Trophoblast cell (in vitro differentiated cells and primary cell): ENCODE data around the gene FLG.
"Not testable (repeated sequence)": the region's sequence is repeated elsewhere in the genome, so short reads cannot be mapped to it uniquely, and the experiment has no call there.

ENCODE experiments used
- DNase-seq, 2 donors: peaks; one replicate each; pipeline ENCODE4 v3.0.0-alpha.2; 2016
- H2AFZ ChIP-seq: 2 replicates; pipeline ENCODE4 v1.6.1; 2013; ENCODE audit warnings: low read length, moderate library complexity, mild to moderate bottlenecking; ENCODE audit not compliant: insufficient read depth, poor library complexity
- H2AK5ac ChIP-seq: 2 replicates; pipeline ENCODE4 v1.6.1; 2013; ENCODE audit warnings: mild to moderate bottlenecking, low read length
- H2BK120ac ChIP-seq: 2 replicates; pipeline ENCODE4 v1.6.1; 2013; ENCODE audit warnings: low read length, mild to moderate bottlenecking, moderate library complexity; ENCODE audit not compliant: insufficient read depth, poor library complexity
- H2BK12ac ChIP-seq: 2 replicates; pipeline ENCODE4 v1.6.1; 2013; ENCODE audit warnings: mild to moderate bottlenecking, low read length, moderate library complexity
- H2BK5ac ChIP-seq: 2 replicates; pipeline ENCODE4 v1.6.1; 2013; ENCODE audit warnings: low read length, low read depth, moderate library complexity, mild to moderate bottlenecking; ENCODE audit not compliant: poor library complexity
- H3K14ac ChIP-seq: 2 replicates; pipeline ENCODE4 v1.6.1; 2013; ENCODE audit warnings: mild to moderate bottlenecking, low read length
- H3K18ac ChIP-seq: 2 replicates; pipeline ENCODE4 v1.6.1; 2013; ENCODE audit warnings: mild to moderate bottlenecking, low read length
- H3K23ac ChIP-seq: 2 replicates; pipeline ENCODE4 v1.6.1; 2013; ENCODE audit warnings: low read length
- H3K27ac ChIP-seq: 2 replicates; pipeline ENCODE4 v1.5.1; 2013; ENCODE audit warnings: low read depth, mild to moderate bottlenecking, inconsistent platforms, low read length, moderate library complexity
- H3K27me3 ChIP-seq: 2 replicates; pipeline ENCODE4 v1.6.1; 2013; ENCODE audit warnings: inconsistent platforms, mild to moderate bottlenecking, low read length, moderate library complexity; ENCODE audit not compliant: insufficient read depth
- H3K36me3 ChIP-seq, 2 experiments: 1 replicate in 1 of 2; 2 replicates in 1 of 2; pipeline ENCODE4 v1.6.1; 2013; ENCODE audit warnings: low read length in 2 of 2, mild to moderate bottlenecking in 2 of 2, moderate library complexity in 1 of 2; ENCODE audit not compliant: insufficient read depth in 2 of 2, control insufficient read depth in 1 of 2
- H3K4ac ChIP-seq: 2 replicates; pipeline ENCODE4 v1.6.1; 2013; ENCODE audit warnings: low read depth, mild to moderate bottlenecking, low read length, moderate library complexity
- H3K4me1 ChIP-seq, 2 experiments: 1 replicate in 1 of 2; 2 replicates in 1 of 2; pipeline ENCODE4 v1.6.1; 2013; ENCODE audit warnings: low read length in 2 of 2, mild to moderate bottlenecking in 2 of 2, moderate library complexity in 1 of 2; ENCODE audit not compliant: insufficient read depth in 2 of 2, control insufficient read depth in 1 of 2
- H3K4me2 ChIP-seq: 2 replicates; pipeline ENCODE4 v1.6.1; 2013; ENCODE audit warnings: inconsistent platforms, mild to moderate bottlenecking, low read length, moderate library complexity
- H3K4me3 ChIP-seq: 2 replicates; pipeline ENCODE4 v1.5.1; 2013; ENCODE audit warnings: mild to moderate bottlenecking, low read depth, low read length, inconsistent platforms
- H3K79me1 ChIP-seq: one replicate; pipeline ENCODE4 v1.6.1; 2013; ENCODE audit warnings: low read length
- H3K79me2 ChIP-seq: 2 replicates; pipeline ENCODE4 v1.6.1; 2013; ENCODE audit warnings: low read length, mild to moderate bottlenecking; ENCODE audit not compliant: control insufficient read depth, insufficient read depth, poor library complexity
- H3K9ac ChIP-seq: 2 replicates; pipeline ENCODE4 v1.6.1; 2013; ENCODE audit warnings: mild to moderate bottlenecking, low read length
- H3K9me3 ChIP-seq: 2 replicates; pipeline ENCODE4 v1.6.1; 2013; ENCODE audit warnings: low read depth, mild to moderate bottlenecking, control low read depth, inconsistent platforms, low read length; ENCODE audit not compliant: insufficient read depth
- H4K12ac ChIP-seq: 2 replicates; pipeline ENCODE4 v1.6.1; 2013; ENCODE audit warnings: low read depth, mild to moderate bottlenecking, low read length, moderate library complexity
- H4K8ac ChIP-seq: 2 replicates; pipeline ENCODE4 v1.6.1; 2013; ENCODE audit warnings: low read depth, mild to moderate bottlenecking, low read length, moderate library complexity
- H4K91ac ChIP-seq: one replicate; pipeline ENCODE4 v1.6.1; 2013; ENCODE audit warnings: low read depth, mild to moderate bottlenecking, low read length, moderate library complexity
- WGBS: extraction: QIAGEN DNeasy Blood & Tissue Kit; methylation state at CpG from one replicate; pipeline ENCODE4 v1.1.7; 2013; ENCODE audit warnings: missing lambda C conversion rate; ENCODE audit not compliant: insufficient read length, insufficient coverage; ENCODE audit errors: extremely low coverage; 5-methylcytosine and 5-hydroxymethylcytosine counted together

The FLG gene

DNA sequence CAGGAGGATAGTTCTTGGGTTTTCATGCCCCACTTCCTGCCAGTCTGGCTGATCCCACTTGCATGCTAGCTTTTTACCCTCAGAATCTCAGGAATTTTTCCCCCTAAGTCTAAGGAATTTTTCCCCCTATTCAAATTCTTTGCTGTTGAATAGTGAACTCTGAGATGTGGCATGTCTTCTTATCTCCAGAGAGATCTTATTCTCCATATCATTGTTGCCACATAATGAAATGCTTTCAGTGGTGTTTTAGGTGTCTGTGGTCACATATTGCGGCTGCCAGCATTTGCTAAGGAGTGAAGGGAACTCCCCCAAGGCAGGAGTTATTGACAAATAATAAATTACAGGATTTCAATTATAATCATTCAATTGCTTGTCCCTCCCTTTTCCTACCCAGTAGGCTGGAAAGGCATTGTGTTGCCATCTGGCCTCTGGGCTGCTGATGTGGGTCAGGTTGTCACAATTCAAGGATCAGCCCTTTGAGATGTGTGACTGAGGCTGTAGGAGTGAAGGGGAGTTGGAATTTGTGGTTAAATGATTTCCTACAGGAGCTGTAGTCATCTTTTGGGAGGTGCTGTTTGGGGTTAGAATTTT is 3.9 kb upstream of the FLG start:
- H3K9ac ChIP-seq = no peak overlapping the region

DNA sequence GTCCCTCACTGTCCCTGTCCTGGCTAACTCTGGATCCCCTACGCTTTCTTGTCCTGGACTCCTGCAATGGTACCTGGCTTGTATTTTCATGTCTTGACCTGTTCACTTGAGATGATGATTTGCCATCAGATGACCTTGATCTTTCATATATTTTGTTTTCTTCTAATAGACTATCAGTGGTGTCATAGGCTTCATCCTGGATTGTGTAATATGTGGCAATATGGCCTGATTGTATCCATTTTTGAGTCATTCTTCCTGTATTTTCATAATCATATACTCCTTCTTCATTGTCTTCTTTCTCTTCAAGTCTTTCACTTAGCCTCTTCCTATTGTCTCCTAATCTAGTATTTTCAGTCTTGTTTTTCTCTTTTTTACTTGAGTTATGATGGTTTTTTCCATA is 11.1 kb downstream of the FLG start:
- Histone ChIP-seq H2BK12ac (no peak overlapping the region), H2BK5ac (no peak overlapping the region), H3K18ac (no peak overlapping the region), H3K79me1 (no peaks in the 10 kb centered on the region), H3K4ac (no peak overlapping the region), H4K12ac (no peak overlapping the region), H3K27me3 (no peaks in the 10 kb centered on the region), H3K9ac (no peak overlapping the region), H3K4me1 (no peaks in the 10 kb centered on the region), H3K79me2 (no peaks in the 10 kb centered on the region), H3K27ac (no peak overlapping the region), H4K8ac (no peak overlapping the region), H3K9me3 (peaks cover 46% of the 10 kb centered on the region), H2BK120ac (no peak overlapping the region), H3K23ac (no peak overlapping the region), H3K14ac (no peak overlapping the region), H3K4me2 (no peak overlapping the region), H3K36me3 (no peaks in the 10 kb centered on the region), H4K91ac (no peak overlapping the region), H2AFZ (no peak overlapping the region), H2AK5ac (no peak overlapping the region), H3K4me3 (no peak overlapping the region)
- no peak for DNase-seq
- no CpG with 5 or more reads among the region's 1 CpG for WGBS

More for the DNA sequence above, 3.9 kb upstream of the FLG start:
- Histone ChIP-seq H4K8ac (no peak overlapping the region), H2BK120ac (no peak overlapping the region), H2BK12ac (no peak overlapping the region), H3K4me2 (no peak overlapping the region), H4K91ac (no peak overlapping the region), H3K4ac (no peak overlapping the region), H3K14ac (no peak overlapping the region), H3K79me1 (no peaks in the 10 kb centered on the region), H4K12ac (no peak overlapping the region), H3K27ac (no peak overlapping the region), H3K23ac (no peak overlapping the region), H3K9me3 (peaks cover 5% of the 10 kb centered on the region), H2AFZ (no peak overlapping the region), H3K18ac (no peak overlapping the region), H3K36me3 (no peaks in the 10 kb centered on the region), H3K4me3 (no peak overlapping the region), H3K79me2 (no peaks in the 10 kb centered on the region), H3K4me1 (no peaks in the 10 kb centered on the region), H3K27me3 (no peaks in the 10 kb centered on the region), H2AK5ac (no peak overlapping the region), H2BK5ac (no peak overlapping the region)
- DNase-seq = no peak
- no CpG with 5 or more reads among the region's 1 CpG for WGBS

DNA sequence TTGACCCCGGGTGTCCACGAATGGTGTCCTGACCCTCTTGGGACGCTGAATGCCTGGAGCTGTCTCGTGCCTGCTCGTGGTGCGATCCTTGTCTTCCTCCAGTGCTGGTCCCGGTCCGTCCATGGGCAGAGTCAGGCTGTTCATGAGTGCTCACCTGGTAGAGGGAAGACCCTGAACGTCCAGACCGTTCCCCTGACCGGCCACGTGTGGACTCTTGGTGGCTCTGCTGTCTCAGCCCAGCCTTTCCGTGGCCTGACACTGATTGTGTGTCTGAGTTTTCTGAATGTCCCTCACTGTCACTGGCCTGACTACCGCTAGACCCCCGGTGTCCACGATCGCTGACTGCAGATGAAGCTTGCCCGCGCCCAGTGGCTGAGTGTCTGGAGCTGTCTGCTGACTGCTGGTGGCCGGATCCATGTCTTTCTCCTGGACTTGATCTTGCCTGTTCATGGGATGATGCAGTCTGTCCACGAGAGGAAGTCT is 11.7 kb downstream of the FLG start:
- H3K4me3 ChIP-seq = no peak overlapping the region

DNA sequence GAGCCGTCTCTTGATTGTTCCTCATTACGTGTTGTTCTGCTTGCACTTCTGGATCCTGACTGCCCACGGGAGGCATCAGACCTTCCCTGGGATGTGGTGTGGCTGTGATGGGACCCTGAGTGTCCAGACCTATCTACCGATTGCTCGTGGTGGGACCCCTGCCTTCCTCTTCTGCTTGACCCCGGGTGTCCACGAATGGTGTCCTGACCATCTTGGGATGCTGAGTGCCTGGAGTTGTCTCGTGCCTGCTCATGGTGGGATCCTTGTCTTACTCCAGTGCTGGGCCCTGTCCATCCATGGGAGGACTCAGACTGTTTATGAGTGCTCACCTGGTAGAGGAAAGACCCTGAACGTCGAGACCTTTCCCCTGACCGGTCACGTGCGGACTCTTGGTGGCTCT is 12.9 kb downstream of the FLG start:
- H3K18ac ChIP-seq, H2BK5ac ChIP-seq, H4K12ac ChIP-seq, H3K36me3 ChIP-seq, H4K91ac ChIP-seq, H2BK12ac ChIP-seq, H3K4me1 ChIP-seq, H3K4ac ChIP-seq, H4K8ac ChIP-seq, DNase-seq, H3K23ac ChIP-seq, H2AFZ ChIP-seq, H3K14ac ChIP-seq, H3K4me3 ChIP-seq, H2AK5ac ChIP-seq, H3K79me2 ChIP-seq, H3K27ac ChIP-seq, H3K27me3 ChIP-seq, H3K79me1 ChIP-seq, H3K4me2 ChIP-seq, H2BK120ac ChIP-seq, H3K9ac ChIP-seq: not testable (repeated sequence)
- H3K9me3 ChIP-seq = peaks cover 61% of the 10 kb centered on the region
- WGBS = no CpG with 5 or more reads among the region's 13 CpGs

More for the DNA sequence above, 11.7 kb downstream of the FLG start:
- Histone ChIP-seq H2BK5ac (no peak overlapping the region), H2AFZ (no peak overlapping the region), H3K27me3 (no peaks in the 10 kb centered on the region), H3K4me1 (no peaks in the 10 kb centered on the region), H4K12ac (no peak overlapping the region), H3K9me3 (peaks cover 52% of the 10 kb centered on the region), H3K23ac (no peak overlapping the region), H2AK5ac (no peak overlapping the region), H3K4ac (no peak overlapping the region), H2BK12ac (no peak overlapping the region), H3K27ac (no peak overlapping the region), H4K91ac (no peak overlapping the region), H3K4me2 (no peak overlapping the region), H3K9ac (no peak overlapping the region), H3K14ac (no peak overlapping the region), H3K79me2 (no peaks in the 10 kb centered on the region), H2BK120ac (no peak overlapping the region), H3K79me1 (no peaks in the 10 kb centered on the region), H3K18ac (no peak overlapping the region), H4K8ac (no peak overlapping the region), H3K36me3 (no peaks in the 10 kb centered on the region)
- WGBS = no CpG with 5 or more reads among the region's 21 CpGs
- no peak for DNase-seq
